Measurements from ENCODE around the gene EIF1AD.

DNA sequence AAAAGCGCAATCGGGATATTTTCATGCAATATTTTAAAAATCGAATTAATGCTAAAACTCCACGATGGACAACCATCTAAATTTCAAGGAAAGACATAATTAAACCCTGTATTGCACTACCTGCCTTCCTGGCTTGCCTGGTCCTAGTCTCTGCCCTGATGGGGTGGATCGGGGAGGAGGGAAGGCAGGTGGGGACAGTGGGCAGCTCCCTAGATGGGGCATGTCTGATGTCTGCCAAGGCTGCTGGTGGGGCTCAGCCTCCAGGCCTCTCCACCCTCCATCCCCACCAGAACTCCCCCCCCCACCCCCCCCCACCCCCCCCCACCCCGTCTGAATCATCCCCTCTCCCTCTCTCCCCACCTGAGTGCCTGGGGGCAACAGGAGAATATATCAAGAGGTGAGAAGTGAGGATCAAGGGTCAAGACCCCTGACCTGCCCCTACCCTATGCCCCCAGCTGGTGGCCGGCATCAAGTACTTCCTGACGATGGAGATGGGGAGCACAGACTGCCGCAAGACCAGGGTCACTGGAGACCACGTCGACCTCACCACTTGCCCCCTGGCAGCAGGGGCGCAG lies 10.5 kb upstream of the EIF1AD start:
- TF ChIP-seq, protein P1, sequence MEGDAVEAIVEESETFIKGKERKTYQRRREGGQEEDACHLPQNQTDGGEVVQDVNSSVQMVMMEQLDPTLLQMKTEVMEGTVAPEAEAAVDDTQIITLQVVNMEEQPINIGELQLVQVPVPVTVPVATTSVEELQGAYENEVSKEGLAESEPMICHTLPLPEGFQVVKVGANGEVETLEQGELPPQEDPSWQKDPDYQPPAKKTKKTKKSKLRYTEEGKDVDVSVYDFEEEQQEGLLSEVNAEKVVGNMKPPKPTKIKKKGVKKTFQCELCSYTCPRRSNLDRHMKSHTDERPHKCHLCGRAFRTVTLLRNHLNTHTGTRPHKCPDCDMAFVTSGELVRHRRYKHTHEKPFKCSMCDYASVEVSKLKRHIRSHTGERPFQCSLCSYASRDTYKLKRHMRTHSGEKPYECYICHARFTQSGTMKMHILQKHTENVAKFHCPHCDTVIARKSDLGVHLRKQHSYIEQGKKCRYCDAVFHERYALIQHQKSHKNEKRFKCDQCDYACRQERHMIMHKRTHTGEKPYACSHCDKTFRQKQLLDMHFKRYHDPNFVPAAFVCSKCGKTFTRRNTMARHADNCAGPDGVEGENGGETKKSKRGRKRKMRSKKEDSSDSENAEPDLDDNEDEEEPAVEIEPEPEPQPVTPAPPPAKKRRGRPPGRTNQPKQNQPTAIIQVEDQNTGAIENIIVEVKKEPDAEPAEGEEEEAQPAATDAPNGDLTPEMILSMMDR (IDR thresholded peaks at IDR 0.05): no peak
- TF ChIP-seq POLR2AphosphoS5 (IDR thresholded peaks at IDR 0.05): no peak
